LoVo (cell line): ENCODE data around the gene SIVA1.

ENCODE experiments used
- DNase-seq: peaks from one replicate; pipeline ENCODE4 v3.0.0-alpha.2; 2016; ENCODE audit warnings: low spot score

SIVA1 gene

DNA sequence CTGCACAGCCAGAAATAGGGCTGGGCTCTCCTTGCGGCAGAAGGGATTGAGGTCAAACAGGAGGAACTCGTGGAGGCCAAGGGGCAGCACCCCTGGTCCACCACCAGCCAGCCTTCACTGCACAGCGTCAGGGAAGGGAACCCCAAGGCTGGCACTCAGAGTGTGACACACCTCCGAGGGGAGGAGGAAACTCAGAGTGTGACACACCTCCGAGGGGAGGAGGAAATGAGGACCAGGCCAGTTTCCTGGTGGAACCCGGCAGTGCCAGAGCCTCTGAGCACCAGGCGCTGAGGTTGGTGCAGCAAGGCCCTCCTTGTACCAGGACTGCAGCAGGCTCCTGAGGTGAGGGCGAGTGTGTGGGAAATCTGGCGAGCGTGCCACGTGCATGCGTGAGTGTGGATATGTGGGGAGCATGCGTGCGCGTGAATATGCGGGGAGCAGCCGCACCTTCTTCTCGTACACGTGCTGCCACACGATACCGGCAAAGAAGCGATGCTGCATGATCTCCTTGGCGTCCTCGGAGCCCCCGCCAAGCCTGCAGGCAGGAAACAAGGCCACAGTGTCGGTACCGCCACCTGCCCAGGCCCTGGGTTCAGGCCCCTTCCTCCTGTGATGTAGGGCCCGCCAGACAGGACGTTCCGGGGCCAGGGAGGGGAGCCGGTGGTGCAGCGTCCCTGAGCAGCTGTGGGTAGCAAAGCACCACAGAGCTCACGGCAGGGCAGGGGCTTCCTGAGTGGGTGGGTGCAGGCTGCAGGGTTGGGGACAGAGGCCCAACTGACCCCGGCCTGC lies 19.2 kb downstream of the SIVA1 start:
- DNase-seq, result no peak

DNA sequence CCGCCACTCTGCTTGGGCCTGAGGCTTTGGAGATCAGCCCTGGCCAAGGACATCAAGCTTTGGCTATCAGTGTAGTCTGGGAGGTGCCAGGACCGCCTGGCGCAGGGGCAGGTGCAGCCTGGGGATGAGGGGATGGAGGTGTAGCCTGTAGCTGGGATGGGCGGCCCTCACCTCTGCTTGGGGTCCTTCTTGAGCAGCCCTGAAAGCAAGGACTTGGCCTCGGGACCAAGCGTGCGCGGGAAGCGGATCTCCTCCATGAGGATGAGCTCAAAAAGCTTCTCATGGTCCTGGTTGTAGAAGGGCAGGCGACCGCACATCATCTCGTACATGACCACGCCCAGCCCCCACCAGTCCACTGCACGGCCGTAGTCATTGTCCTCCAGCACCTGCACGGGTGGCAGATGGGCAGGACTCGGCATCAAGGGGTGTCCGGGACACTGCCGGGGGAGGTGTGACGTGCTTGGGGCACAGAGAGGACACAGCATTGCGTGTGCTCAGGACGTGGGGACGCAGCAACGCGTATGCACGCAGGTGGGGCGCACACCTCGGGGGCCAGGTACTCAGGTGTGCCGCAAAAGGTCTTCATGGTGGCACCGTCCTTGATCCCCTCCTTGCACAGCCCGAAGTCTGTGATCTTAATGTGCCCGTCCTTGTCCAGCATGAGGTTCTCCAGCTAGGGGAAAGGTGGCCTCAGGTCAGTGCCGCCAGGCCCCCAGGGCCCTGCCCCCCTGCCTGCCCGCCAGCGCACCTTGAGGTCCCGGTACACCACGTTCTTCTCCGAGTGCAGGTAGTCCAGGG lies 20.0 kb downstream of the SIVA1 start:
- no peak for DNase-seq

DNA sequence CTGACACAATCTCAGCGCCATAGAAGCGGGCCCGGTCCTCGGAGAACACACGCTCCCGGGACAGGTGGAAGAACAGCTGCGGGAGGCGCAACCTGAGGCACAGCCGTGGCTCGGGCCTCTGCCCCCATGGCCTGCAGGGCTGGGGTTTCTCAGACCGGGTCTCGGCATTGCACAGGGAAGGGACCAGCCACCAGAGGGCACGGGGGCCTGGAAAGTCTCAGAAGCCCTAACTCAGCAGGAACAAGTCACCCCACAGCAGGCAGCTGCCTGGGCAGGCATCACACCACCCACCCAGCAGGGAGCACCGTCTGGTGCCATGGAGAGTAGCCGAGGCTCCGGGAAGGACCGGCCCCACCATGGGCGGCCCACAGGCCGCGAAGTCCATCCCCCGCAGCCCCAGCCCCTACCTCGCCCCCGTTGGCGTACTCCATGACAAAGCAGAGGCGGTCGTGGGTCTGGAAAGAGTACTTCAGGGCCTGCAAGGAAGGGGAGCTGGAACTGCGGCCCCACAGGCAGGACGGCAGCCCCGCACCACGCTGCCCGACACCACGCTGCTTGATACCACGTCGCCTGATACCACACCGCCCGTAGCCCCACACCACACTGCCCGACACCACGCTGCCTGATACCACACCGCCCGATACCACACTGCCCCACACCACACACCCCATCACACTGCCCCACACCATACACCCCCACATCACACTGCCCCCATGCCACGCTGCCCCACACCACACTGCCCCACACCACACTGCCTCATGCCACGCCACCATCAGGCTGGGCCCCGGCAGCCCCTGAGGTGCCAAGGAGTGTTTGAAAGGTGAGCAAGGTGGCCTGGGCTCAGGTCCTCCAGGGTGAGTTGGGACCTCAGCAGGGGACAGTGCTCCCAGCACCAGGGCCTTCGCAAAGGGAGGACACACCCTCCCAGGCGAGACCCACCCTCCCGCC lies 20.8 kb downstream of the SIVA1 start:
- DNase-seq, result no peak

DNA sequence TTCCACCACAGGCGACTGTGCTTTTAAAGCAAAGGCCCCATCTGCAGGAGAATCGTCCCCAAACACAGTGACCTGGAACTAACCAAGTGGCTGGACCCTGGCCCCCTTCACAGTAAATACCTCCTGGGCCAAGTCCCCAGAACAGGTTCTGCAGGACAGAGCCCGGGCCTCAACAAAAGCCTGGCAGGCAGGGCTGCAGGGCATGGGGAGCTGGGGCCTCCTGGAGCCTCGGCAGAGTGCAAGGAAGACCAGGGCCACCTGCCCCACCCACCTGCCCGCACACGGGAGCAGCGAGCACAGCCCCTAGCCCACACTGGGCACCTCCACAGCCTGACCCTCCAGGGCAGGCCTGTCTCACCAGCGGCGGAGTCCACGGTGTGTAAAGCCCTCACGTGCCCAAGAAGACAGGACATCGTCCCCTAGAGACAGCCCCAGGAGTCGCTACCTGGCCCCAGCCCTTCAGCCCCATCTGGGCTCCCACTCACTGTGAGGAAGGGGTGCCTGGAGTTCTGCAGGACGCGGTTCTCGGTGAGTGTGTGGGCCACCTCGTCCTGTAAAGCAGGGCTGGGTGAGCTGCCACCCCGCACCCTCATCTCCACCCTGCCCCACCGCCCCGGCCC lies 21.6 kb downstream of the SIVA1 start:
- no peak for DNase-seq

DNA sequence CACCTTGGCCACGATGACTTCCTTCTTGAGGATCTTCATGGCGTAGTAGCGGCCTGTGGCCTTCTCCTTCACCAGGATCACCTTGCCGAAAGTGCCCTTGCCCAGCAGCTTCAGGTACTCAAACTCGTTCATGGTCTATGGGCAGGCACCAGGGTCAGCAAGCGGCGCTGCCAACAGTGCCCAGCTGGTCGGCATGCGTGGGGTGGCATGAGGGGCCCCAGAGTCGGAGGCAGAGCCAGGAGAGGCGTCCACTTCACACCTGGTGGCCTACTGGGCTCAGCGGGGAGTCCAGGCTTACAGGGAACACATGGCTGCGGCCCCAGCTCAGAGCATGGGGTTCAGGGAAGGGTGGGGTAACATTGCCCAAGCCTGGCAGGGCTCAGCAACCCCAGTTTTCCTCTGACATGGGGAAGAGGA lies 22.1 kb downstream of the SIVA1 start:
- no peak for DNase-seq

DNA sequence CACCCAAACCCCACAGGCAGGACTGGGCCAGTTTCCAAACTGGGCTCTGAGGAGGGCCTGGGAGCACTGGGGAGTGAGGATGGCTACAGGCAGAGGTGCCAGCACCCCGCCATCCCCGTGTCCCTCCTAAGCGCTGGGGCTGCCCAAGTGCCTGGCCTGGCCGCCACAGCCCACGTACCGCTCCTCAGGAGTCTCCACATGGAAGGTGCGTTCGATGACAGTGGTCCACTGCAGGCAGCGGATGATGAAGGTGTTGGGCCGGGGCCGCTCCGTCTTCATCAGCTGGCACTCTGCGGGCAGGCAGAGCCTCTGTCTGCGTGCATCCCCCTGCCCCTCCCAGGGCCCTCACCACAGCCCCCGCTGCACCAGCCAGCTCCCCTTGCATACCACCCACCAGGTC lies 23.5 kb downstream of the SIVA1 start:
- no peak for DNase-seq

DNA sequence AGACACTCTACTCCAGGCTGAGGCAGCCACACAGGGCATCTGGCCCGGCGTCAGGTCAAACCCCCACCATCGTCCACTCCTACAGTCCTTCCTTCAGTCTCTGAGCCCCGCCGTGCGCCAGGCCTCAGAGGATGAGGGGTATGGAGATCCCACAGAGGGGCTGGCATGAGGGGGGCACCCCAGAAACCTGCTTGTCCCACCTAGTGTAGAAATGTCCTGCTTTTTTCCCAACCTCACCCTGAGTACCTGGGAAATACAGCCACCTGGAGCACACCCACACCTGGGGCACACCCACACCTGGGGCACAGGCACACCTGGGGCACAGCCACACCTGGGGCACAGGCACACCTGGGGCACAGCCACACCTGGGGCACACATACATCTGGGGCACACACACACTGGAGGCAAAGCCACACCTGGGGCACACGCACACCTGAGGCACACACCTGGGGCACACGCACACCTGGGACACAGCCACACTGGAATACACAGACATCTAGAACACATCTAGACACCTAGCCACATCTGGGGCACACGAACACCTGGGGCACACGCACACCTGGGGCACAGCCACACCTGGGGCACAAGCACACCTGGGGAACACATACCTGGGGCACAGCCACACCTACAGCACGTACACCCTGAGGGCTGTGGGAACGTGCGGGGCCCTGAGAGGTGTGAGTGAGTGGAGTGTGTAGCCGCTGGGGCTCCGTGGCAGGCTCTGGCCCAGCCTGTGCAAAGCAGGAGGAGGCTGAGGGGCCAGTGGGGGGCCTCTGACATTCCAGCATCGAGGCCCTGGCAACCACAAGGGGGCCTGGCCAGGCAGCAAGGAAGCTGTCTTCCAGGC lies 24.2 kb downstream of the SIVA1 start:
- DNase-seq, result no peak

- DNase-seq, result no peak
Observed at GRCh38 chr14:104777808-104778249, 24.9 kb downstream of the SIVA1 start.

GRCh38 chr14:104778694-104779331 lies 25.9 kb downstream of the SIVA1 start:
- DNase-seq, result no peak

DNA sequence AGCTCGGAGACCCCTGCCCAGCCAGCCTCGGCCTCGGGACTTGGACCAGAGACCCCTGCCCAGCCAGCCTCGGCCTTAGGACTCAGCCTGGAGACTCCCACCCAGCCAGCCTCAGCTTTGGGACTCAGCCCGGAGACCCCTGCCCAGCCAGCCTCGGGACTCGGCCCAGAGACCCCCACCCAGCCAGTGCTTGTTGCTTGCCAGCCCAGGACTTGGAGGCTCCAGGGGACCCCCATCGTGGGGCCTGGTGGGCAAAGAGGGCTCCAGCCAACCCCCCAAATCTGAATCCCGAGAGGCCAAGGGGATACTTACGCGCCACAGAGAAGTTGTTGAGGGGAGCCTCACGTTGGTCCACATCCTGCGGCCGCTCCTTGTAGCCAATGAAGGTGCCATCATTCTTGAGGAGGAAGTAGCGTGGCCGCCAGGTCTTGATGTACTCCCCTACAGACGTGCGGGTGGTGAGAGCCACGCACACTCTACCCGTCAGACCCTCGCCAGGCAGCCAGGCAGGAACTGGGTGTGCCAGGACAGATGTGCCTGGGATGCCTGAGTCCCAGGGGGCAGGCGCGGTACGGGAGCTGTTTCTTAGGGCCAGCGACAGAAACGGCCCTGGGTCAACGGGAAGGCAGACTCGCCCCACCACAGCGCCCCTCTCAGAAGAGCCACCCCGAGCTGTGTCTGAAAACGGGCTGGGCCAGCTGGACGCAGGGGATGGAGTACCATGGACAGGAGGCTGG lies 27.0 kb downstream of the SIVA1 start:
- DNase-seq, result no peak

DNA sequence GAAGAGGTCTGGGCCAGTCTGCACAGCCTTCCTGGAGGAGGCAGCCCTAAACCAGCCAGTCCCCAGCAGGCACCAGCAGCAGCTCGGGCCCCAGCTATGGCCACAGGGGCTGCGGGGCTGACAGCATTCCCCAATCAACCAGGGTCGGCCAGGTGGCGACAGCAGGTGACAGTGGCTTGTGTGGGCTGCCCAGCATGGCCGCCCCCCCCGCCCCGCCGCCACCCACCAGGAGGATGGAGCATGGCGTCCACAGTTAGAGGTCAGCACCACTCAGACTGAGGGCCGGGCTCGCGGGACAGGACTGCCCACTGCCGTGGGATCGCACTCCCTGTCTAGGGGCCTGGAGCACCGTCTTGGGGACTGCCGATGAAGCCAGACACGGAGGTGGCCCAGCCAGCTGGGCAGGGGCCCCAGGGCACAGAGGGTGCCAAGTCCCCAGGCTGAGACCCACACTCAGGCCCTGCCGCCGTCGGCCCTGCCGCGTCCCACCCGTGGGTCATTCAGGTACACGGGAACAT lies 27.6 kb downstream of the SIVA1 start:
- DNase-seq, result no peak

DNA sequence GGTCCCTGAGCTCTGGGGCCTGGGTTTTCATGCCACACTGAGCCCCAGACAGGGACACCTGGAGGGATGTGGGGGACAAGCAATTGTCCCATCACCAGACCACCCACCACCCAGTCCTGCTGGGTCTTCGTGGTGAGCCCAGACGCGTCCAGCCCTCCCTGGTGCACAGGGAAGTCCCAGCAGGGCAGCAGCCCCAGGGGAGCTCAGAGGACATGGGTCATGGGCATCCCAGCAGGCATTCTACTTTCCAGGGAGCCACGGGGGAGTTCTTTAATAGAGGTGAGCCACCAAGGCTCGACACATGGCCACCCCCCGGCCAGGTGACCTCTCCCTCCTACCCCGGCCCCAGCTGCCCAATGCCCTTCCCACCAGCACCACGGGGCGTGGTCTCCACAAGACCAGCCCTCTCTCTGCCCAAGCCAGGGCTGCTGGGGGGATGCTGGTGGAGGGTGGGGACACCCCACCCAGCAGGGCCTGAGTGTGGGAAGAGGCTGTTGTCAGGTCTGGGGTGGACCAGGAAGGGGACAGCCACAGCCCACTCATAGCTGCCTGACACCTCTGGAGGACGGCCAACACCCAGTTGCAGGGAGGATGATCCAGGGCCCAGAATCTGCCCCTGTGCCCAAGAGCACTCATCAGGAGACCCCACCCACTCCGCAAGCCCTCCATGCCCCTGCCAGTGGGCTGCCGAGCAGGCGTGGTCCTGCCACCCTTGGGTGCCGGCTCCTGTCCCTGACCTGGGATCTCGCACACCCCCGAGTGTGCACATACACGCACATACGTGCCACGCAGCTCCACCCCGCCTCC lies 28.5 kb downstream of the SIVA1 start:
- no peak for DNase-seq

GRCh38 chr14:104782086-104782807 lies 29.3 kb downstream of the SIVA1 start:
- DNase-seq, result no peak

GRCh38 chr14:104782808-104783139 lies 29.8 kb downstream of the SIVA1 start:
- no peak for DNase-seq

DNA sequence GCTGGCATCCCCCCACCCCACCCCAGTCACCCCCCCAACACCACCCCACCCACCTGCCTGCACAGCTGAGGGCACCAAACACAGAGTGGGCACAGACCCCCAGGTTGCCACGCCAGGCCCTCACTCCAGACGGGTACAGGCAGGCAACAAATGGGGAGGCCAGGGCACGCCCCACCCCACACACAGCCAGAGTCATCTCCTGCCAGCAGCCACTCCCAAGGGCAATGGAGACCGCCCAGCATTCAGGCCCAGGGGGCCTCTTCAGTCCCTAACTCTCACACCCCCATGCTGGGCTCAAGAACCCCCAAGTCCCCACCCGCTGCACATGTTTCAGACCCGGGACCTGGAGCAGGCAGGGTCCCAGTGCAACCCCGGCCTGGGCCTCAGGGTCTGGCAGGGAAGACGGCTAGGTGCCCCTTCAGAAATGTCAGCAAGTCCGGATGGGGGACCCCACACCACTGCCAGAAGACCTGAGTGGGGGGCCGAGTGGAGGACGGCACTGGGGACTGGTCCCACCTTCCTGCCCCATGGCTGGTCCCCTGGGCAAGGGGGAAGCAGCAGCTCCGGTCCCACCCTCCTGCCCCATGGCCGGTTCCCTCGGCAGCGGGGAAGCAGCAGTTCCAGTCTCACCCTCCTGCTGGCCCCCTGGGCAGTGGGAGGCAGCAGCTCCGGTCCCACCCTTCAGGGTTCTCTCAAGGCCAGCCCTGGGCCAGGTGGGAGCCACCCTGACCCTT lies 30.7 kb downstream of the SIVA1 start:
- no peak for DNase-seq

GRCh38 chr14:104784218-104784568 lies 31.2 kb downstream of the SIVA1 start:
- no peak for DNase-seq
